ENCODE data around the gene TFB2M. TPM values are rescaled to one million over a fixed set of nuclear protein-coding genes. Genes with fewer than 3 reads are reported as not detected.

TFB2M gene
- total RNA-seq, 2 experiments from 2014 or later, result 15.0 to 17.5 TPM

DNA sequence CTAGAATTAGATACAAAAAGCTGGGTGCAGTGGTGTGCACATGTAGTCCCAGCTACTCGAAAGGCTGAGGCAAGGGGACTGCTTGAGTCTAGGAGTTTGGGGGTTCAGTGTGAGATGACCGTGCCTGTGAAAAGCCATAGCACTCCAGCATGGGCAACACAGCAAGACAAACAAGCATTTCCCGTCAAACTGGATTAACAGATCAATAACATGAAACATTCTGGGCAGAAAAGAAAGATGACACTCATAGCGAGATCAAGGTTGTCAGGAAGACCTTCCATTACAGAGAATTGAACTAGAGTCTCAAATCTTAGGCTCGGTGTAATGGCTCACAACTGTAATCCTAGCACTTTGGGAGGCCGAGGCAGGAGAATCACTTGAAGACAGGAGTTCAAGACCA, 14.0 kb downstream of the TFB2M start:
- Histone ChIP-seq H3K9me2 (ENCODE audit: insufficient read depth, low read length) (no peaks in the 10 kb centered on the region), H3K4me2 (ENCODE audit: low read length) (no peak overlapping the region), H2AFZ (ENCODE audit: low read length) (no peak overlapping the region), H3K36me3 (ENCODE audit: insufficient read depth, low read length) (peaks cover 92% of the 10 kb centered on the region), H3K9me3 (ENCODE audit: low read length) (no peaks in the 10 kb centered on the region), H3K4me1 (ENCODE audit: insufficient read depth, low read length, poor library complexity, severe bottlenecking) (no peaks in the 10 kb centered on the region), H3K27ac (ENCODE audit: low read depth, low read length, poor library complexity, severe bottlenecking) (no peak overlapping the region), H3K4me3 (ENCODE audit: low read depth, low read length, poor library complexity, severe bottlenecking) (no peak overlapping the region), H4K20me1 (ENCODE audit: insufficient read depth, low read length) (no peaks in the 10 kb centered on the region; the same call in 1 of the 2 replicates), H3K79me2 (ENCODE audit: insufficient read depth, low read depth, low read length) (no peaks in the 10 kb centered on the region)
- intact Hi-C loops (cut with micrococcal nuclease; ENCODE audit: unreplicated experiment), result no loop called here
- POLR2A ChIA-PET, result no interaction called here
- CTCF ChIA-PET (ENCODE audit: unreplicated experiment), result no interaction called here
- TF ChIP-seq, protein P1, sequence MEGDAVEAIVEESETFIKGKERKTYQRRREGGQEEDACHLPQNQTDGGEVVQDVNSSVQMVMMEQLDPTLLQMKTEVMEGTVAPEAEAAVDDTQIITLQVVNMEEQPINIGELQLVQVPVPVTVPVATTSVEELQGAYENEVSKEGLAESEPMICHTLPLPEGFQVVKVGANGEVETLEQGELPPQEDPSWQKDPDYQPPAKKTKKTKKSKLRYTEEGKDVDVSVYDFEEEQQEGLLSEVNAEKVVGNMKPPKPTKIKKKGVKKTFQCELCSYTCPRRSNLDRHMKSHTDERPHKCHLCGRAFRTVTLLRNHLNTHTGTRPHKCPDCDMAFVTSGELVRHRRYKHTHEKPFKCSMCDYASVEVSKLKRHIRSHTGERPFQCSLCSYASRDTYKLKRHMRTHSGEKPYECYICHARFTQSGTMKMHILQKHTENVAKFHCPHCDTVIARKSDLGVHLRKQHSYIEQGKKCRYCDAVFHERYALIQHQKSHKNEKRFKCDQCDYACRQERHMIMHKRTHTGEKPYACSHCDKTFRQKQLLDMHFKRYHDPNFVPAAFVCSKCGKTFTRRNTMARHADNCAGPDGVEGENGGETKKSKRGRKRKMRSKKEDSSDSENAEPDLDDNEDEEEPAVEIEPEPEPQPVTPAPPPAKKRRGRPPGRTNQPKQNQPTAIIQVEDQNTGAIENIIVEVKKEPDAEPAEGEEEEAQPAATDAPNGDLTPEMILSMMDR (conservative IDR thresholded peaks at IDR 0.05; ENCODE audit: low read length), result no peak
- BruUV-seq (replicated peaks), result no TSS peak
- no peak for DNase-seq (ENCODE audit: low spot score)

DNA sequence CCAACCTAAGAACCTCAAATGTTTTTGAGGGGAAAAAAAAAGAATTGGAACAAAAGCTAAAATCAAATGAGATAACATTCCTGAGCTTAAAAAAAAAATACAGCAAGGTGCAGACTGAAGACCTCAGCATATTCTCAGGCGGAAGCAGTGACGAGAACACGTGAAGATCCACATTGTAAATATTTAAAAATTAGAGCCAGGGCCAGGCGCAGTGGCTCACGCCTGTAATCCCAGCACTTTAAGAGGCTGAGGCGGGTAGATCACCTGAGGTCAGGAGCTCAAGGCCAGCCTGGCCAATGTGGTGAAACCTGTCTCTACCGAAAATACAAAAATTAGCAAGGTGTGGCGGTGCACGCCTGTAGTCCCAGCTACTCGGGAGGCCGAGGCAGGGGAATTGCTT, 15.7 kb downstream of the TFB2M start:
- BruUV-seq (replicated peaks), result no TSS peak
- POLR2A ChIA-PET, result interaction anchor here (1.0 kb wide), 1 partner anchor 15 kb away, joined by 3 read pairs; no protein-coding TSS in a partner anchor
- intact Hi-C loops (cut with micrococcal nuclease; ENCODE audit: unreplicated experiment), result no loop called here
- H3K27ac ChIP-seq (ENCODE audit: low read depth, low read length, poor library complexity, severe bottlenecking), result no peak overlapping the region
- DNase-seq (ENCODE audit: low spot score), result no peak
- H3K4me3 ChIP-seq (ENCODE audit: low read depth, low read length, poor library complexity, severe bottlenecking), result no peak overlapping the region
- H3K4me2 ChIP-seq (ENCODE audit: low read length), result no peak overlapping the region
- H3K9me2 ChIP-seq (ENCODE audit: insufficient read depth, low read length), result no peaks in the 10 kb centered on the region
- H3K79me2 ChIP-seq (ENCODE audit: insufficient read depth, low read depth, low read length), result no peaks in the 10 kb centered on the region
- no peaks in the 10 kb centered on the region for H3K9me3 ChIP-seq (ENCODE audit: low read length)
- no peaks in the 10 kb centered on the region for H3K4me1 ChIP-seq (ENCODE audit: insufficient read depth, low read length, poor library complexity, severe bottlenecking)
- no peak overlapping the region for H2AFZ ChIP-seq (ENCODE audit: low read length)
- peaks cover 91% of the 10 kb centered on the region for H3K36me3 ChIP-seq (ENCODE audit: insufficient read depth, low read length)
- no peak for TF ChIP-seq EZH2phosphoT487 (IDR thresholded peaks at IDR 0.05; ENCODE audit: borderline replicate concordance, low read depth, low read length)
- TF ChIP-seq, protein P1 (conservative IDR thresholded peaks at IDR 0.05; ENCODE audit: low read length), result no peak
- H4K20me1 ChIP-seq (ENCODE audit: insufficient read depth, low read length), result no peaks in the 10 kb centered on the region; the same call in 1 of the 2 replicates
- CTCF ChIA-PET (ENCODE audit: unreplicated experiment), result no interaction called here

DNA sequence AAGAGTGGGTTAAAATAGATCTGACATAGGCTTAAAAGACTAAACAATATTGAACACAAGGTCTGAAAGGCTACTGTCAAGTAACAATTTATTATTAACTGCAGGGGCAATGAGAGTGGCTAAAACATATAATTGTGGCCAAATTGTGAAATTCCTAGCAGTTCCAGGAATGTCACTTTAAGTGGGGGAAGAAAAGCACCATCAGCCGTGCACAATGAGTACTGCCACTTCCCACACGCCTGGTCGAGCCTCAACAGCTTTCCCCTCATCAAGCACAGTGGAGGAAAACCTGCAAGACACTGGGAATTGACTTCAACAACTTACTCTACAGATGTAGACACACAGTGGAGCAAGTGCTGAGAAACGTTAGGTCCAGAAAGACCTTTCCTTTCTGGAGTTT, 16.4 kb downstream of the TFB2M start:
- Histone ChIP-seq H3K4me3 (ENCODE audit: low read depth, low read length, poor library complexity, severe bottlenecking) (no peak overlapping the region), H3K9me3 (ENCODE audit: low read length) (no peaks in the 10 kb centered on the region), H4K20me1 (ENCODE audit: insufficient read depth, low read length) (no peaks in the 10 kb centered on the region; the same call in 1 of the 2 replicates), H3K27ac (ENCODE audit: low read depth, low read length, poor library complexity, severe bottlenecking) (no peak overlapping the region), H3K4me1 (ENCODE audit: insufficient read depth, low read length, poor library complexity, severe bottlenecking) (no peaks in the 10 kb centered on the region), H3K36me3 (ENCODE audit: insufficient read depth, low read length) (peaks cover 87% of the 10 kb centered on the region), H3K4me2 (ENCODE audit: low read length) (no peak overlapping the region), H3K9me2 (ENCODE audit: insufficient read depth, low read length) (no peaks in the 10 kb centered on the region), H3K79me2 (ENCODE audit: insufficient read depth, low read depth, low read length) (no peaks in the 10 kb centered on the region), H2AFZ (ENCODE audit: low read length) (no peak overlapping the region)
- no TSS peak for BruUV-seq (replicated peaks)
- POLR2A ChIA-PET, result interaction anchor here (1.0 kb wide), 1 partner anchor 16 kb away, joined by 3 read pairs; no protein-coding TSS in a partner anchor
- no peak for TF ChIP-seq EZH2phosphoT487 (IDR thresholded peaks at IDR 0.05; ENCODE audit: borderline replicate concordance, low read depth, low read length)
- TF ChIP-seq, protein P1 (conservative IDR thresholded peaks at IDR 0.05; ENCODE audit: low read length), result no peak
- no peak for DNase-seq (ENCODE audit: low spot score)
- CTCF ChIA-PET (ENCODE audit: unreplicated experiment), result no interaction called here
- intact Hi-C loops (cut with micrococcal nuclease; ENCODE audit: unreplicated experiment), result no loop called here

All from OCI-LY7 (cell line).